Measurements from ENCODE around the gene ATG16L1. TPM values are rescaled to one million over a fixed set of nuclear protein-coding genes. Genes with fewer than 3 reads are reported as not detected.
A peak's percentile ranks its signal among the peaks of the same experiment; 100 is the strongest.

The ATG16L1 gene
- polyA plus RNA-seq, 3 donors from 2014 or later, result 9.3 to 16.4 (median 13.2) TPM

- peaks cover 7 to 25% (median 16%) of the 10 kb centered on the region in 3 donors for H3K27me3 Mint-ChIP-seq (ENCODE audit: low read depth in 3 of 3)
- H3K9me3 Mint-ChIP-seq, result no peaks in the 10 kb centered on the region
- peak; percentile 30 to 49 (median 46) for DNase-seq
- peak overlapping the region; percentile 78 to 91 (median 84) for H3K4me3 Mint-ChIP-seq
- H3K4me1 Mint-ChIP-seq, result peaks cover 59 to 74% of the 10 kb centered on the region in 2 donors
- peak overlapping the region; percentile 95 to 100 (median 98) for H3K27ac Mint-ChIP-seq
- peaks cover 46 to 64% (median 55%) of the 10 kb centered on the region in 3 donors for H3K36me3 Mint-ChIP-seq
Observed at GRCh38 chr2:233270366-233270765, 18.9 kb downstream of the ATG16L1 start.

DNA sequence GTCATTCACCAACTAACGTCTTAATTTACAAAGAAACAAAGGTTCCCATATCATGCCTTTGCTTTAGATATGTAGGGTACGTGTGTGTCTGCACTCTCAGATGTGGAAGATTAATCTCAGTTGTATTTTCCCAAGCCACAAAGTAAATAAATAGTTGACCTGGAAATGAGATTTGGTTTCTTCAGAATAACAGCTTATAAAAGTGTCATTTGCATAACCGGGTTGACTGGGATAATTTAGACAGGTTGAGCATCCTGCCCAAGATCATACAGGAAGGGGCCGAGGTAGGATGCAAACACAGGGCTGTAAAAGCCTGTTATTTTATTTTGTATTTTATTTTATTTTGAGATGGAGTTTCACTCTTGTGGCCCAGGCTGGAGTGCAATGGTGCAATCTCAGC is 19.5 kb downstream of the ATG16L1 start:
- no peak for DNase-seq
- Mint-ChIP-seq H3K4me3 (peak overlapping the region; percentile 78 to 91 (median 84)), H3K27me3 (ENCODE audit: low read depth in 3 of 3) (peaks cover 7 to 24% (median 16%) of the 10 kb centered on the region in 3 donors), H3K9me3 (no peaks in the 10 kb centered on the region), H3K4me1 (peaks cover 59 to 74% of the 10 kb centered on the region in 2 donors), H3K27ac (peak overlapping the region; percentile 95 to 100 (median 98)), H3K36me3 (peaks cover 46 to 66% (median 57%) of the 10 kb centered on the region in 3 donors)

DNA sequence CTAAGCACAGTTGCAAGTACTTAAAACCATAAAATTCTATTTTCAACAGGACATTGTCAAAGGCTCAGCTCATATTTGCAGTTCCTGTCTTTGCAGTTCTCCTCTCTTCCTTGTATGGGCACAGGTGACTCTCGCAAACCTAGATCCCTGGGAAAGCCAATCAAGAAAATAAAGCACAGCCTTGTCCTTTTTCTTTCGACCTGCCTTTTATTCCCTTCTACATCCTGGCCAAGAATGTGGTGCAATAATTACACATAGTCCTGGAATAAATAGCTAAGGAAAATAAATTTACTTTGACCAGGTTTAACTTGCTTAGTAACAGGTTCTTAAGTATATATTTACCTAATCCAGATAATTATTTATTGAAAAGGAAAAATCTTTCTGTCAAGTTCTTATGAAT is 20.2 kb downstream of the ATG16L1 start:
- H3K4me1 Mint-ChIP-seq, result peaks cover 57 to 70% of the 10 kb centered on the region in 2 donors
- H3K27me3 Mint-ChIP-seq (ENCODE audit: low read depth in 3 of 3), result peaks cover 7 to 21% (median 16%) of the 10 kb centered on the region in 3 donors
- H3K36me3 Mint-ChIP-seq, result peaks cover 43 to 65% (median 57%) of the 10 kb centered on the region in 3 donors
- peak overlapping the region in 3 of 5 donors; percentile 17 to 54 (median 51) for H3K4me3 Mint-ChIP-seq
- DNase-seq, result no peak
- peak overlapping the region; percentile 55 to 98 (median 88) for H3K27ac Mint-ChIP-seq
- no peaks in the 10 kb centered on the region for H3K9me3 Mint-ChIP-seq

- H3K36me3 Mint-ChIP-seq, result peaks cover 50 to 71% (median 62%) of the 10 kb centered on the region in 3 donors
- peaks cover 3 to 12% (median 8%) of the 10 kb centered on the region in 3 donors for H3K27me3 Mint-ChIP-seq (ENCODE audit: low read depth in 3 of 3)
- peak overlapping the region in 4 of 6 donors; percentile 61 to 98 (median 84) for H3K27ac Mint-ChIP-seq
- H3K4me3 Mint-ChIP-seq, result no peak overlapping the region
- DNase-seq, result no peak
- H3K9me3 Mint-ChIP-seq, result no peaks in the 10 kb centered on the region
- H3K4me1 Mint-ChIP-seq, result peaks cover 47 to 56% of the 10 kb centered on the region in 2 donors
Observed at GRCh38 chr2:233273120-233273519, 21.6 kb downstream of the ATG16L1 start.

- no peak overlapping the region for H3K4me3 Mint-ChIP-seq
- DNase-seq, result no peak
- H3K27ac Mint-ChIP-seq, result peak overlapping the region in 4 of 6 donors; percentile 13 to 67 (median 35)
- no peaks in the 10 kb centered on the region for H3K9me3 Mint-ChIP-seq
- H3K4me1 Mint-ChIP-seq, result peaks cover 28 to 38% of the 10 kb centered on the region in 2 donors
- peaks cover 0 to 6% (median 4%) of the 10 kb centered on the region in 3 donors for H3K27me3 Mint-ChIP-seq (ENCODE audit: low read depth in 3 of 3)
- peaks cover 57 to 87% (median 70%) of the 10 kb centered on the region in 3 donors for H3K36me3 Mint-ChIP-seq
Observed at GRCh38 chr2:233275223-233275622, 23.8 kb downstream of the ATG16L1 start.

- Mint-ChIP-seq H3K9me3 (no peaks in the 10 kb centered on the region), H3K36me3 (peaks cover 48 to 78% (median 55%) of the 10 kb centered on the region in 3 donors), H3K4me1 (peaks cover 33 to 36% of the 10 kb centered on the region in 2 donors), H3K27me3 (ENCODE audit: low read depth in 3 of 3) (peaks cover 0 to 4% (median 4%) of the 10 kb centered on the region in 3 donors), H3K4me3 (no peak overlapping the region), H3K27ac (peak overlapping the region in 1 of 6 donors; percentile 23)
- no peak for DNase-seq
Observed at GRCh38 chr2:233278921-233279320, 27.4 kb downstream of the ATG16L1 start.

DNA sequence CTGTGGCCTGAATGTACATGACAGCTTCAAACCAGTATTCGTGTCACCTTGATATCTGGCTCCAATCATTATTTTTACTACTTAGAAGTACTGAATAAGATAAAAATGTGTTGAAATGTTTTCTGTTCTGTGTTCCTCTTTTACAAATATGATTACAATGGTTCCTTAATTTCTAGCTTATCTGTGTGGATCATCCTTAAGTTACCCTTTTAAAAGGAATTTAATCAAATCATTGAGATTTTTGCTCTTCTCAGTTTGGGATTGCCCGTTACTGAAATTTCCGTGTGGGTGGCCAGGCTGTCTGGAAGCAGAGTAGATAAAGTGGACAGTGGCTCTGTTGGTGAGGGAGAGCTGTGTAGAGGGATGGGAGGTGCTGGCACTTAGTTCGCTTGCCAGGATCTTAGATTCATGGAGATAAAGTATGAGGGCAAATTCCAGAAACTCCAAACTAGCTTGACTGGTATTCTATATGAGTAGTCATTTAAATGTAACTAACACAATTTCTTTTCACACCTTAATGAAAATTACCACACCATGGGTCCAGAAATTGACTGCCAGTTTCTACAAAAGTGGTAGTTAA is 28.7 kb downstream of the ATG16L1 start:
- Mint-ChIP-seq H3K27ac (peak overlapping the region; percentile 3 to 83 (median 70)), H3K9me3 (no peaks in the 10 kb centered on the region), H3K36me3 (peaks cover 40 to 72% (median 50%) of the 10 kb centered on the region in 3 donors), H3K4me1 (peaks cover 35 to 40% of the 10 kb centered on the region in 2 donors), H3K27me3 (ENCODE audit: low read depth in 3 of 3) (peaks cover 2 to 4% (median 4%) of the 10 kb centered on the region in 3 donors), H3K4me3 (no peak overlapping the region)
- DNase-seq, result no peak

GRCh38 chr2:233281553-233281952 is 30.1 kb downstream of the ATG16L1 start:
- Mint-ChIP-seq H3K36me3 (peaks cover 37 to 71% (median 40%) of the 10 kb centered on the region in 3 donors), H3K4me3 (peak overlapping the region; percentile 2 to 69 (median 66))

DNA sequence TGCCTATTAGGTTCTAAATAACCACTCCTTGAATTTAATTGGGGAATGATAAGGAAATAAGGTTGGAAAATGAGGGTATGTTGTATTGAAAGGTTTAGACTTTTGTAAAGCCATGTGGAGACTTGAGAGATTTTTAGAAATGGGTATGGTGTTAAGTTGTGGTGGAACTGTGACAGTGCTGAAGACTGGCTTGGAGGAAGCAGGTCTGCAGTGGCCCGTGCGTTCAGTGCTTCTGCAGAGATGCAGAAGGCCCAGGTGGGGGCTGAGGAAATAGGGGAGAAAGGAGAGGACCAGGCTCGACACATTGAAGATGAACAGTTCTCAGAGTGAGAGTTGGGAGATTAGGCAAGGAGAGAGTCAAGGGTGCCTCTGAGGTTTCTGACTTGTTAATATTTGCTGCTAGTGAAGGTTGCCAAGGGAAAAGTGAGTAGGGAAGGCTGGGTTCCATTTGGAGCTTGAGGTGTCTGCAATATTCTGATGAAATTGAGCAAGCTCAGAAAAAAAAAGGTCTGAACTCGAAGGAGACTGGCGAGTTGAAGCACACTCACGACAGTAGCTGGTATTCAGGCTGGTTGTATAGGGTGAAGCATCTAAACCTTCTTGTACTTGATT is 30.6 kb downstream of the ATG16L1 start:
- H3K9me3 Mint-ChIP-seq, result no peaks in the 10 kb centered on the region
- H3K36me3 Mint-ChIP-seq, result peaks cover 37 to 72% (median 40%) of the 10 kb centered on the region in 3 donors
- H3K4me1 Mint-ChIP-seq, result peaks cover 35 to 40% of the 10 kb centered on the region in 2 donors
- peak in 2 of 3 donors; percentile 34 to 47 for DNase-seq
- H3K27me3 Mint-ChIP-seq (ENCODE audit: low read depth in 3 of 3), result peaks cover 2 to 4% (median 4%) of the 10 kb centered on the region in 3 donors
- H3K4me3 Mint-ChIP-seq, result peak overlapping the region; percentile 16 to 69 (median 66)
- H3K27ac Mint-ChIP-seq, result peak overlapping the region; percentile 7 to 87 (median 82)

More at GRCh38 chr2:233281553-233281952, 30.1 kb downstream of the ATG16L1 start:
- DNase-seq, result no peak
- H3K4me1 Mint-ChIP-seq, result peaks cover 35 to 40% of the 10 kb centered on the region in 2 donors
- no peaks in the 10 kb centered on the region for H3K9me3 Mint-ChIP-seq
- peaks cover 2 to 4% (median 4%) of the 10 kb centered on the region in 3 donors for H3K27me3 Mint-ChIP-seq (ENCODE audit: low read depth in 3 of 3)
- H3K27ac Mint-ChIP-seq, result peak overlapping the region; percentile 7 to 87 (median 82)

GRCh38 chr2:233285921-233286320 is 34.4 kb downstream of the ATG16L1 start:
- peak overlapping the region in 3 of 6 donors; percentile 2 to 61 (median 13) for H3K27ac Mint-ChIP-seq
- peaks cover 32 to 60% (median 34%) of the 10 kb centered on the region in 3 donors for H3K36me3 Mint-ChIP-seq
- H3K27me3 Mint-ChIP-seq (ENCODE audit: low read depth in 3 of 3), result peaks cover 4 to 5% (median 4%) of the 10 kb centered on the region in 3 donors
- no peaks in the 10 kb centered on the region for H3K9me3 Mint-ChIP-seq
- H3K4me3 Mint-ChIP-seq, result no peak overlapping the region
- H3K4me1 Mint-ChIP-seq, result peaks cover 28 to 37% of the 10 kb centered on the region in 2 donors
- DNase-seq, result no peak

DNA sequence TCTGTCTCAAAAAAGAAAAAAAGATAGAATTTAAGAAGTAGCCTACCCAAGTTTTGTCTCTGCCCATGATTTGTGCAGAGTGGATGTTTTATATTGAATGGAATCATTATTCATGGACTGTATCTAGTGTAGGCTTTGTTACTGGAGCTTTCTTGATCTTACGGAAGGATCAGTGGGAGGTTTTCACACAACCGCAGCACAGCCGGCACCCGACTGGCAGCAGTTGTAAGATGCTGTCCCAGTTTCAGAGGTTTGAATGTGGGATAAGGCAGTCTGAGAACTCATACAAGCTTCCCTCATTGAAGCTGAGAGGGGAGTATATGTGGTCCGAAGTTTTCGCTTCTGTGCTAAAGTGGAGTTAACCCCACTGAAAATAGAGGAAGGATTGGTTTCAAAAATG is 36.4 kb downstream of the ATG16L1 start:
- peaks cover 0 to 4% (median 4%) of the 10 kb centered on the region in 3 donors for H3K27me3 Mint-ChIP-seq (ENCODE audit: low read depth in 3 of 3)
- no peak for DNase-seq
- peak overlapping the region in 2 of 6 donors; percentile 32 to 34 for H3K27ac Mint-ChIP-seq
- H3K4me1 Mint-ChIP-seq, result peaks cover 9 to 18% of the 10 kb centered on the region in 2 donors
- H3K36me3 Mint-ChIP-seq, result peaks cover 34 to 62% (median 38%) of the 10 kb centered on the region in 3 donors
- H3K9me3 Mint-ChIP-seq, result no peaks in the 10 kb centered on the region
- no peak overlapping the region for H3K4me3 Mint-ChIP-seq

- H3K36me3 Mint-ChIP-seq, result peaks cover 37 to 67% (median 38%) of the 10 kb centered on the region in 3 donors
- peaks cover 4 to 13% of the 10 kb centered on the region in 2 donors for H3K4me1 Mint-ChIP-seq
- H3K27me3 Mint-ChIP-seq (ENCODE audit: low read depth in 3 of 3), result peaks cover 0 to 4% (median 3%) of the 10 kb centered on the region in 3 donors
- H3K4me3 Mint-ChIP-seq, result no peak overlapping the region
- H3K9me3 Mint-ChIP-seq, result no peaks in the 10 kb centered on the region
- no peak for DNase-seq
- peak overlapping the region in 2 of 6 donors; percentile 49 to 58 for H3K27ac Mint-ChIP-seq
Observed at GRCh38 chr2:233288663-233289062, 37.2 kb downstream of the ATG16L1 start.

DNA sequence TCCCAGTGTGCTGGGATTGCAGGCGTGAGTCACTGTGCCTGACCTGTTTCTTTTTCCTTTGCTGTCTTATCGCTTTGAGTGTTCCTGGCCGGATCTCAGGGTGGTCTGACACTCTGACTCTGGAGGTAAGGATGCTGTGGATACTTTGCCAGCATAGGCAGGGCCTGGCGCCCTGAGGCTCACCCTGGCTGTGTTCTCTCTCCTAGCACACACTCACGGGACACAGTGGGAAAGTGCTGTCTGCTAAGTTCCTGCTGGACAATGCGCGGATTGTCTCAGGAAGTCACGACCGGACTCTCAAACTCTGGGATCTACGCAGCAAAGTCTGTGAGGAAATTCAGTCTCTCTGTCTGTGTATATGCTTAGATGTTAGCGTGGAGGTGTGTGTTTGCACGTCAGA is 38.2 kb downstream of the ATG16L1 start:
- peak overlapping the region in 2 of 6 donors; percentile 38 to 62 for H3K27ac Mint-ChIP-seq
- peaks cover 4 to 12% of the 10 kb centered on the region in 2 donors for H3K4me1 Mint-ChIP-seq

More for the DNA sequence above, 38.2 kb downstream of the ATG16L1 start:
- Mint-ChIP-seq H3K9me3 (no peaks in the 10 kb centered on the region), H3K27me3 (ENCODE audit: low read depth in 3 of 3) (peaks cover 0 to 4% (median 3%) of the 10 kb centered on the region in 3 donors), H3K36me3 (peaks cover 40 to 72% (median 46%) of the 10 kb centered on the region in 3 donors), H3K4me3 (no peak overlapping the region)
- DNase-seq, result no peak

Measured in immature natural killer cell (primary cell).